Spleen (tissue), 11 donors: ENCODE results near the gene PAX5. TPM values are rescaled to one million over a fixed set of nuclear protein-coding genes. Genes with fewer than 3 reads are reported as not detected.
"Not testable (repeated sequence)": the region's sequence is repeated elsewhere in the genome, so short reads cannot be mapped to it uniquely, and the experiment has no call there.

Experiments used
- DNase-seq: peaks from one replicate; pipeline ENCODE4 v3.0.0-alpha.2; 2020
- H3K27ac ChIP-seq, 8 donors: fragments of 200-600 bp; sonication (generic) in 7 of 8; 1 replicate in 4 of 8; 2 replicates in 4 of 8; pipeline versions ENCODE4 v1.5.0 to v1.8.0; 2016 to 2021; ENCODE audit warnings: inconsistent platforms in 4 of 8, mild to moderate bottlenecking in 4 of 8, moderate library complexity in 1 of 8
- H3K27me3 ChIP-seq, 7 donors: fragments of 200-600 bp; sonication (generic) in 6 of 7; replicated peaks in 1 of 7; 1 replicate in 4 of 7; 2 replicates in 3 of 7; pipeline versions ENCODE4 v1.5.0 to v1.8.0; 2016 to 2021; ENCODE audit warnings: inconsistent platforms in 3 of 7, mild to moderate bottlenecking in 1 of 7
- H3K36me3 ChIP-seq, 6 donors: fragments of 200-600 bp; sonication (generic) in 5 of 6; 1 replicate in 4 of 6; 2 replicates in 2 of 6; pipeline versions ENCODE4 v1.5.0 to v1.8.0; 2016 to 2021; ENCODE audit warnings: inconsistent platforms in 2 of 6
- H3K4me1 ChIP-seq, 6 donors: fragments of 200-600 bp; sonication (generic) in 5 of 6; 1 replicate in 3 of 6; 2 replicates in 3 of 6; pipeline versions ENCODE4 v1.5.0 to v1.8.0; 2016 to 2021; ENCODE audit warnings: inconsistent platforms in 3 of 6
- H3K4me3 ChIP-seq, 8 donors: fragments of 200-600 bp; sonication (generic) in 7 of 8; 1 replicate in 4 of 8; 2 replicates in 4 of 8; pipeline versions ENCODE4 v1.5.0 to v1.8.0; 2016 to 2021; ENCODE audit warnings: inconsistent platforms in 4 of 8, mild to moderate bottlenecking in 4 of 8, moderate library complexity in 2 of 8
- H3K9me3 ChIP-seq, 8 donors: fragments of 200-600 bp; sonication (generic) in 7 of 8; 1 replicate in 4 of 8; 2 replicates in 4 of 8; pipeline versions ENCODE4 v1.5.0 to v1.8.0; 2016 to 2021; ENCODE audit warnings: inconsistent platforms in 4 of 8
- POLR2A ChIP-seq, 3 donors: fragments of 450-650 bp; IDR thresholded peaks; one replicate each; pipeline ENCODE4 v1.5.1; 2017; ENCODE audit warnings: antibody characterized with exemption in 3 of 3, mild to moderate bottlenecking in 1 of 3
- POLR2AphosphoS5 ChIP-seq, 3 donors: sonication (generic); formaldehyde crosslinking; IDR thresholded peaks; one replicate each; pipeline ENCODE4 v1.5.1; 2017; ENCODE audit warnings: antibody characterized with exemption in 3 of 3
- WGBS, 5 donors: extraction: QIAGEN DNeasy Blood & Tissue Kit in 3 of 5; methylation state at CpG; one replicate each; pipeline versions ENCODE4 v1.1.5 to v1.1.7; 2013 to 2018; 5-methylcytosine and 5-hydroxymethylcytosine counted together
- intact Hi-C: fragments of 100-400 bp; cut with DNase I; formaldehyde crosslinking; loops from one replicate; pipeline ENCODE4 v1.15.0; 2023; ENCODE audit warnings: low total_unique reads
- polyA plus RNA-seq, 3 donors: library from polyadenylated mRNA; stranded (reverse); fragments of 200-250 nt; gene quantifications; one replicate each; pipeline ENCODE4 v1.2.1, GENCODE V29; 2013
- total RNA-seq, 7 donors: library from RNA; depleted of rRNA in 3 of 7; stranded (reverse); fragments of >200 nt in 3 of 7; fragmentation: NEBNext Ultra II Directional in 4 of 7; extraction: Animal tissue kit (Norgen Biotek cat#: 25700) in 4 of 7; gene quantifications; one replicate each; pipeline versions ENCODE4 v1.1.0 to v1.2.1, GENCODE V29; 2016 to 2021
- TF ChIP-seq, protein P1 (sequence below), 11 experiments: fragments of 200-600 bp in 7 of 11; fragments of 450-650 bp in 4 of 11; sonication (generic) in 4 of 11; IDR thresholded peaks in 8 of 11; conservative IDR thresholded peaks in 3 of 11; 1 replicate in 7 of 11; 2 replicates in 4 of 11; pipeline versions ENCODE4 v1.4.0 to v1.8.0; 2016 to 2021; ENCODE audit warnings: antibody characterized with exemption in 11 of 11, inconsistent platforms in 4 of 11, mild to moderate bottlenecking in 1 of 11
- donor health status: healthy with polysubstance abuse.
- donor health status: DM: no; HTN: no; CAD: no; lungs with moderate emphysema.
- donor health status: DM: no; HTN: no; CAD: no.
- donor health status: Bipolar disorder and iron deficiency.
- donor health status: healthy.
- donor health status: DM: no; HTN: no; CAD: no.
- donor health status: DM: yes; HTN: yes; CAD: no.

Gene PAX5
- total and polyA plus RNA-seq, 10 donors, result 15.9 to 120 (median 53.0) TPM

GRCh38 chr9:37060833-37061232 lies 26.8 kb upstream of the PAX5 start:
- H3K27ac ChIP-seq, result no peak overlapping the region
- no peaks in the 10 kb centered on the region for H3K9me3 ChIP-seq
- H3K4me3 ChIP-seq, result no peak overlapping the region
- H3K4me1 ChIP-seq, result peaks cover 0 to 12% (median 0%) of the 10 kb centered on the region in 6 donors
- DNase-seq, result no peak
- intact Hi-C loops, result no loop called here
- H3K27me3 ChIP-seq, result peaks cover 0 to 13% (median 0%) of the 10 kb centered on the region in 7 donors
- 74 to 83% (median 75%) methylated on average over 4 of the region's 4 CpGs for WGBS, 5 donors
- no peaks in the 10 kb centered on the region for H3K36me3 ChIP-seq
- TF ChIP-seq, protein P1, sequence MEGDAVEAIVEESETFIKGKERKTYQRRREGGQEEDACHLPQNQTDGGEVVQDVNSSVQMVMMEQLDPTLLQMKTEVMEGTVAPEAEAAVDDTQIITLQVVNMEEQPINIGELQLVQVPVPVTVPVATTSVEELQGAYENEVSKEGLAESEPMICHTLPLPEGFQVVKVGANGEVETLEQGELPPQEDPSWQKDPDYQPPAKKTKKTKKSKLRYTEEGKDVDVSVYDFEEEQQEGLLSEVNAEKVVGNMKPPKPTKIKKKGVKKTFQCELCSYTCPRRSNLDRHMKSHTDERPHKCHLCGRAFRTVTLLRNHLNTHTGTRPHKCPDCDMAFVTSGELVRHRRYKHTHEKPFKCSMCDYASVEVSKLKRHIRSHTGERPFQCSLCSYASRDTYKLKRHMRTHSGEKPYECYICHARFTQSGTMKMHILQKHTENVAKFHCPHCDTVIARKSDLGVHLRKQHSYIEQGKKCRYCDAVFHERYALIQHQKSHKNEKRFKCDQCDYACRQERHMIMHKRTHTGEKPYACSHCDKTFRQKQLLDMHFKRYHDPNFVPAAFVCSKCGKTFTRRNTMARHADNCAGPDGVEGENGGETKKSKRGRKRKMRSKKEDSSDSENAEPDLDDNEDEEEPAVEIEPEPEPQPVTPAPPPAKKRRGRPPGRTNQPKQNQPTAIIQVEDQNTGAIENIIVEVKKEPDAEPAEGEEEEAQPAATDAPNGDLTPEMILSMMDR (IDR thresholded peaks at IDR 0.05 in 8 of 11, conservative IDR thresholded peaks at IDR 0.05 in 3 of 11), result no peak
- no peak for TF ChIP-seq POLR2A (IDR thresholded peaks at IDR 0.05)
- no peak for TF ChIP-seq POLR2AphosphoS5 (IDR thresholded peaks at IDR 0.05)

DNA sequence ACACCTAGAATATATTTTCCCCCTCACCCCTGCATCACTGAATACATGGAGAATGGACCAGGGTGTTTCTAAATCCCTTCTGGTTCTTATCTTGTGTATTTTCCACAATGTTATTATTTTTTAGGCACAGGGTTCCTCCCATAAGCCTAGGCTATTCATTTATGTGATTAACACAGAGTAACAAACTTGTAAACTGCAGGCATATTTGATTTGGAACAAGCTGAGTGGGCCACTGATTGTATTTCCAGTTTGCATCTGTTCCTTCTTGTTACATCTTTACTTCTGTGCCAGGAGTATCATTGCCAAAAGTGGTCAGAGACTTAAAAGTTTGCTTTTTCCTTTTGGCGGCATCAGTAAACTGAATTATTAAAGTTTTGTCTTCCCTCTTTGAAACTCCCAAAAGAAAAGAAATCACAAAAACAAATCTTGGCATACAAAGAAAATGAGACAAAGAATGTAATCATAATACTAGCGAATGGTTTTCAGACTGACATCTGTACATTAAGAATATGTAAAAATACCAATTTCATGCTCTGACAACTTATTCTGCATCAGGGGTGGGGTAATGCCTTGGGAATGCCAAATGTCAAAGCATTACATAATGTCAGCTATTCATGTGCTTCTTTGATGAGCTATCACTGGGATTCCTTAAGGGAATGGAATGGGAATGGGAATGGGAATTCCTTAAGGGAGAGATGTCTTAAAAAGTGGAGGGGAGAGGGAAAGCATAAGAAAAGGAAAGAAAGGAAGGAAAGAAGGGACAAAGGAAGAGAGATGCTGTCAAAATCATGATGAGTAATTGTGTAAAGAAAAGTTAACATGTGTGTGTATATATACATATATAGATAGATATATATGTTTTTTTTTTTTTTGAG lies 22.2 kb upstream of the PAX5 start:
- Histone ChIP-seq H3K4me1 (no peaks in the 10 kb centered on the region), H3K9me3 (no peaks in the 10 kb centered on the region), H3K36me3 (no peaks in the 10 kb centered on the region), H3K27ac (no peak overlapping the region), H3K4me3 (no peak overlapping the region), H3K27me3 (peaks cover 0 to 27% (median 0%) of the 10 kb centered on the region in 7 donors)
- no peak for DNase-seq
- TF ChIP-seq POLR2AphosphoS5 (IDR thresholded peaks at IDR 0.05), result no peak
- TF ChIP-seq POLR2A (IDR thresholded peaks at IDR 0.05), result no peak
- TF ChIP-seq, protein P1 (IDR thresholded peaks at IDR 0.05 in 8 of 11, conservative IDR thresholded peaks at IDR 0.05 in 3 of 11), result no peak
- WGBS, 5 donors, result 85 to 95% (median 93%) methylated on average over 2 of the region's 2 CpGs
- intact Hi-C loops, result no loop called here

DNA sequence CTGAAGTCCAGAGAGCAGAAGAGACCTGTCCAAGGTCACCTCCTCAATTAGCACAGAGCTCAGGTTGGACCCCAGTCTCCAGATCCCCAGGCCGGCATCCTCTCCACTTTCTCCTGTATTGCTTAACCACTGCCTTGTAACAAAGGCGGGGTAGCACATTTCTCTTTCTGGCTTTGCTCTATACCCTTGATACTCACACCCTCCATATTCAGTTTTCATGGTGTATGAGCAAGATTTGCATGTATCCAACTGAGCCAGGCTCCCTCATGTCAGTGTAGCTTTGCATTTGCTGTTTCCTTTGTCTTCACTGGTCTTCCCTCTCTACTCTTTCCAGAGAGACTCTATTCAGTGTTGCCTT lies 20.3 kb upstream of the PAX5 start:
- H3K9me3 ChIP-seq, H3K4me3 ChIP-seq, H3K4me1 ChIP-seq, intact Hi-C loops, H3K27ac ChIP-seq, DNase-seq, H3K36me3 ChIP-seq: not testable (repeated sequence)
- 37 to 57% (median 46%) methylated on average over 2 of the region's 2 CpGs for WGBS, 5 donors
- H3K27me3 ChIP-seq, result peaks cover 0 to 24% (median 0%) of the 10 kb centered on the region in 7 donors

- Histone ChIP-seq H3K9me3 (no peaks in the 10 kb centered on the region), H3K4me1 (no peaks in the 10 kb centered on the region), H3K36me3 (no peaks in the 10 kb centered on the region), H3K27ac (no peak overlapping the region), H3K4me3 (no peak overlapping the region), H3K27me3 (peaks cover 0 to 23% (median 0%) of the 10 kb centered on the region in 7 donors)
- TF ChIP-seq, protein P1 (IDR thresholded peaks at IDR 0.05 in 8 of 11, conservative IDR thresholded peaks at IDR 0.05 in 3 of 11), result no peak
- TF ChIP-seq POLR2A (IDR thresholded peaks at IDR 0.05) (no peak), POLR2AphosphoS5 (IDR thresholded peaks at IDR 0.05) (no peak)
- 52 to 64% (median 58%) methylated on average over 5 of the region's 5 CpGs for WGBS, 5 donors
- no peak for DNase-seq
- intact Hi-C loops, result no loop called here
Measured at GRCh38 chr9:37053684-37054362, 19.8 kb upstream of the PAX5 start.
